ENCODE results near the gene HLA-DRA.

The HLA-DRA gene

DNA sequence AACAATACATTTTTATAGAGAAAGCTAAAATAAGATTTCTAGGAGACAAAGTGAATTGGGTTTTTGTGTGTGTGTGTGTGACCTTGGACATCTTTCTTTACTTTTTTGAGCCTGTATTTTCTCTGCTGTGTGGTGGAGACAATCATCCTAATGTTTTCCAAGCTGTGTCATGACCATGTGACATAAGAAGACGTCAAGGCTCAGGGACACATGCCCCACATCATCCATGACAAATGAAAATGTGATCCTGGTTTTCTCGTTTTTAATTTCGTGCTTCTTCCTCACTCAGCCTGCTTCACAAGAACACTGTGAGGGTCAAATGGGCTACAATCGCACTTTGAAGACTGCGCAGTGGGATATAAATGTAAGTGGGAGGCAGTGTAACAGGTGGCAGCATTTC, 28.8 kb upstream of the HLA-DRA start:
- H3K4me1 ChIP-seq (ENCODE audit: control insufficient read depth, insufficient read depth, low read length): peaks cover 12% of the 10 kb centered on the region
- no peaks in the 10 kb centered on the region for H3K9me3 ChIP-seq (ENCODE audit: control insufficient read depth, low read length)
- no peak overlapping the region for H3K27ac ChIP-seq (ENCODE audit: insufficient read depth, low read depth, low read length, poor library complexity, severe bottlenecking)
- H3K36me3 ChIP-seq (ENCODE audit: control insufficient read depth, insufficient read depth, low read length): no peaks in the 10 kb centered on the region
- 73 to 74% methylated on average over 5 of the region's 5 CpGs for WGBS, 2 experiments
- H3K4me3 ChIP-seq (ENCODE audit: insufficient read depth, low read depth, low read length): no peak overlapping the region
- H3K27me3 ChIP-seq (ENCODE audit: control insufficient read depth, insufficient read depth, low read length, poor library complexity, severe bottlenecking): peaks cover 27% of the 10 kb centered on the region

DNA sequence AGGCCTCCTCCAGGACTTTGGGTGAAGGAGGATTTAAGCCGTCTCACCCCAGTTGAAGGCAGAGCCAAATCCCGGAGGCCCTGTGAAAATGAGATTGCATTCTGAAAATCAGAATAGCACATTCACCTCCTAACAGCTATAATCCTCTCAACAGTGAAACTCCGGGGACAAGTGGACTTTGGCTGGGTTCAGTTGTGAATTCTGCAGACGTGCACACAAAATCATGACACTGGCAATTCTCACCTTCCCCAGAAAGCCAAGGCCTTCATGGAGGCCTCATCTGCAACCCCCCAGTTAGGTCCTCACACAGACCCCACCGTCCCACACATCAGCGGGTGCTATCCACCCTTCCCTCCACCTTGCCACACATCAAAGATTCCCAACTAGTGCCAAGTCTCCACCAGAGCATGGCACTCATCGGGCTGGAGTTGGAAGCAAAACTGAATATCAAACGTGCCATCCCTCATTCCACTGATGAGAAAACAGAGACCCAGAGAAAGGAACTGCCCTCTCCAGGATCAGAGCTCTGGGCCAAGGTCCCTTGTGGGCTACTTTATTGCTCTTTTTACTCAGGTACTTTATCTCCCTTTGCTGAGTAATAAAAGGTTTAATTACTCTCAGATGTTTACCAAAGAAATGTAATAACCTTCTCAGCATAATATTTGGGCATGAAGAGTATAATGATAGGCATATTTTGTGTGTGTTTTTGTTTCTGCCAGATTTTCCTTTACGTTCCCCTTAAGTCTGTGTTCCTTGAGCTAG, 27.9 kb upstream of the HLA-DRA start:
- 90 to 94% methylated on average over 9 of the region's 9 CpGs for WGBS, 2 experiments
- Histone ChIP-seq H3K27ac (ENCODE audit: insufficient read depth, low read depth, low read length, poor library complexity, severe bottlenecking) (no peak overlapping the region), H3K27me3 (ENCODE audit: control insufficient read depth, insufficient read depth, low read length, poor library complexity, severe bottlenecking) (peaks cover 27% of the 10 kb centered on the region)

DNA sequence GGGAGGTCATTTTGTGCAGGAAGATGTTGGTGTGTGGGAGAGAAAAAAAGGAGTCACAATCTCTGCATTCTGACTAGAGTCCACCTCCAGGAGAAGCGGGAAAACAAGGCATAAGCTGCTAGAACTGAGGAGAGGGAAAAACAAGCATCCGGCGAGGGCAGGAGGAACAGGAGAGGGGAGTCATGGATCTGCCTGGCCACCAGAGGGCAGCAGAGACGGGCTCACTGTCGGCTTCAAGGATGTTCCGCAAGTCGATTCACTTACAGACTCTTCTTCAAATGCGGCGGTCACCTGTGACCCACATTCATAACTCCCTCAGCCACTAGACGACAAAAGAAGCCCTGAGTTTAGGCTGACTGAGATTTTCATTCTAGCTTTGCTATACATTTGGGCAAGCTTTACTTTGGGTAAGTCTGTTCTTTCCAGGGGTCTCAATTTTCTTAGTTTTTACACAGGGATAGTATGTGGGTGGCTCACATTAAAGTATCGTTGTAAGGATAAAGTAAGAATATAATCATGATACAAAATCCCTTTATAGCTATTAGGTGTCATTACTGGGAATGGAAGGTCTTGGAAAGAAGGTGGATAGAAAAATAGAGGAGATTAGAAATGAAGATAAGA, 26.1 kb upstream of the HLA-DRA start:
- Histone ChIP-seq H3K4me1 (ENCODE audit: control insufficient read depth, insufficient read depth, low read length) (no peaks in the 10 kb centered on the region), H3K4me3 (ENCODE audit: insufficient read depth, low read depth, low read length) (no peak overlapping the region), H3K27me3 (ENCODE audit: control insufficient read depth, insufficient read depth, low read length, poor library complexity, severe bottlenecking) (peaks cover 27% of the 10 kb centered on the region), H3K9me3 (ENCODE audit: control insufficient read depth, low read length) (no peaks in the 10 kb centered on the region), H3K36me3 (ENCODE audit: control insufficient read depth, insufficient read depth, low read length) (no peaks in the 10 kb centered on the region), H3K27ac (ENCODE audit: insufficient read depth, low read depth, low read length, poor library complexity, severe bottlenecking) (no peak overlapping the region)
- 8 to 18% methylated on average over 10 to 11 of the region's 11 CpGs for whole genome bisulfite sequencing, 2 experiments

More for the DNA sequence above, 27.9 kb upstream of the HLA-DRA start:
- H3K9me3 ChIP-seq (ENCODE audit: control insufficient read depth, low read length): no peaks in the 10 kb centered on the region
- no peaks in the 10 kb centered on the region for H3K36me3 ChIP-seq (ENCODE audit: control insufficient read depth, insufficient read depth, low read length)
- peaks cover 10% of the 10 kb centered on the region for H3K4me1 ChIP-seq (ENCODE audit: control insufficient read depth, insufficient read depth, low read length)
- H3K4me3 ChIP-seq (ENCODE audit: insufficient read depth, low read depth, low read length): no peak overlapping the region

DNA sequence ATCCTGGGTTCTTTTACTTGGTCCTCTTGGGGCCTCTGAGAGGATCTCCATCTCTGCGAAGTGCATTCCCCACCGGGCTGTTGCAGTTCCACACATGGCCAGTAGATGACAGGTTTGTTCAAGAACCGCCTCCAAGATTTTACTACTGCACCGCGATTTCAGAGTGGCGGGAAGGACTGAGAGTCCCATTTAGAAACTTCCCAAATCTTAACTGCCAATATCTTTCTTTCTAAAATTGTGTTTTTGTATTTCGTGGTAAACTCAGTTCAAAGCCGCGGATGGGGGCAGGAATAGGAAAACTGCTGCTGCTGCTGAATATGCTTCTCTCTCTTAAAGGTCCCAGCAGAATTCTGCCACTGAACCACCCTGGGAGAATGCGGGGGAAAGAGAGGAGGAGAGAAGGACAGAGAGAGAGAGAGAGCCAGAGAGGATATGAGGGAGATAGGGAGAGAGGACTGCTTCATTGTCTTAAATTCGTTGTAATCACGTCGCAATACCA, 24.1 kb upstream of the HLA-DRA start:
- H3K4me3 ChIP-seq (ENCODE audit: insufficient read depth, low read depth, low read length): no peak overlapping the region
- H3K4me1 ChIP-seq (ENCODE audit: control insufficient read depth, insufficient read depth, low read length): no peaks in the 10 kb centered on the region
- peaks cover 27% of the 10 kb centered on the region for H3K27me3 ChIP-seq (ENCODE audit: control insufficient read depth, insufficient read depth, low read length, poor library complexity, severe bottlenecking)
- H3K9me3 ChIP-seq (ENCODE audit: control insufficient read depth, low read length): no peaks in the 10 kb centered on the region
- no peak overlapping the region for H3K27ac ChIP-seq (ENCODE audit: insufficient read depth, low read depth, low read length, poor library complexity, severe bottlenecking)
- 14 to 19% methylated on average over 12 to 13 of the region's 13 CpGs for WGBS, 2 experiments
- no peaks in the 10 kb centered on the region for H3K36me3 ChIP-seq (ENCODE audit: control insufficient read depth, insufficient read depth, low read length)

DNA sequence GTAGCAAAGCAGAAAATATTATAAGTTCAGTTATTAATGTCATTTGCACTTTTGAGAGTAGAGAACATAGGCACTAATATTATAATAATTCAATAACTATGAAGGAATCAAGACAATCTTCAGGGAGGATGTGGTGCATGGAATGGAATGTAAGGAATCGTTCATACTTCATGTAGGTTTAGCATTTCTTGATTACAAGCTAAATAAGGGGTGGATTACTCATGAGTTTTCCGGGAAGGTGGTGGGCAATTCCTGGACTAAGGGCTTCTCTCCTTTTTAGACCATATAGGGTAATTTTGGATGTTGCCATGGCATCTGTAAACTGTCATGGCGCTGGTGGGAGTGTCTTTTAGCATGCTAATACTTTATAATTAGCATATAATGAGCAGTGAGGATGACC, 23.7 kb upstream of the HLA-DRA start:
- 93 to 98% methylated on average over 3 of the region's 3 CpGs for WGBS, 2 experiments
- H3K4me3 ChIP-seq (ENCODE audit: insufficient read depth, low read depth, low read length): no peak overlapping the region
- no peaks in the 10 kb centered on the region for H3K4me1 ChIP-seq (ENCODE audit: control insufficient read depth, insufficient read depth, low read length)

DNA sequence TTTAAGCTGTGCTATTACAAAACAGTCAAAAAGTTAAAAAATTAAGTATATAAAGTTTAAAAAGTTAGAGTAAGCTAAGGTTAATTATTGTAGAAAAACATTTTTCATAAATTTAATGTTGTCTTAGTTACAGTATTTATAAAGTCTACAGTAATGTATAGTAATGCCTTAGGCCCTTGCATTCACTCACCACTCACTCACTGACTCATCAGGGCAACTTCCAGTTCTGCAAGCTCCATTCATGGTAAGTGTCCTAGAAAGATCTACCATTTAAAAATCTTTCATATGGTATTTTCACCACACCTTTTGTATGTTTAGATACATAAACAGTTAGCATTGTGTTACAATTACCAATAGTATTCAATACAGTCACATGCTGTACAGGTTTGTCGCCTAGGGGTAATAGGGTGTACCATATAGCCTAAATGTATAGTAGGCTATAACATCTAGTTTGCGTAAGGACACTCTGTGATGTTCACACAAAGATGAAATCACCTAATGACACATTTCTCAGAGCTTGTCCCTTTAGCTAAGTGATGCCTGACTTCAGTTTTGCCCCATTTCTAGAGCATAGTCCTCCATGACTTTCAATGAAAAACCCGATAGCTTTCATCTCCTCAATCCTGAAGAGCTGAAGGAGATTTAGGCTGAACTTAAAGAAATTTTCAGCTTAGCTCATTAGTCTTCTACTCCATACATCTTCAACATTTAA, 14.9 kb upstream of the HLA-DRA start:
- no peak overlapping the region for H3K27ac ChIP-seq (ENCODE audit: insufficient read depth, low read depth, low read length, poor library complexity, severe bottlenecking)
- no peaks in the 10 kb centered on the region for H3K36me3 ChIP-seq (ENCODE audit: control insufficient read depth, insufficient read depth, low read length)
- H3K9me3 ChIP-seq (ENCODE audit: control insufficient read depth, low read length): no peaks in the 10 kb centered on the region
- no peak overlapping the region for H3K4me3 ChIP-seq (ENCODE audit: insufficient read depth, low read depth, low read length)
- WGBS, 2 experiments: 90% methylated on average over 3 of the region's 3 CpGs
- no peaks in the 10 kb centered on the region for H3K4me1 ChIP-seq (ENCODE audit: control insufficient read depth, insufficient read depth, low read length)
- no peaks in the 10 kb centered on the region for H3K27me3 ChIP-seq (ENCODE audit: control insufficient read depth, insufficient read depth, low read length, poor library complexity, severe bottlenecking)

More for the DNA sequence above, 23.7 kb upstream of the HLA-DRA start:
- no peaks in the 10 kb centered on the region for H3K9me3 ChIP-seq (ENCODE audit: control insufficient read depth, low read length)
- H3K27ac ChIP-seq (ENCODE audit: insufficient read depth, low read depth, low read length, poor library complexity, severe bottlenecking): no peak overlapping the region
- peaks cover 27% of the 10 kb centered on the region for H3K27me3 ChIP-seq (ENCODE audit: control insufficient read depth, insufficient read depth, low read length, poor library complexity, severe bottlenecking)
- no peaks in the 10 kb centered on the region for H3K36me3 ChIP-seq (ENCODE audit: control insufficient read depth, insufficient read depth, low read length)

DNA sequence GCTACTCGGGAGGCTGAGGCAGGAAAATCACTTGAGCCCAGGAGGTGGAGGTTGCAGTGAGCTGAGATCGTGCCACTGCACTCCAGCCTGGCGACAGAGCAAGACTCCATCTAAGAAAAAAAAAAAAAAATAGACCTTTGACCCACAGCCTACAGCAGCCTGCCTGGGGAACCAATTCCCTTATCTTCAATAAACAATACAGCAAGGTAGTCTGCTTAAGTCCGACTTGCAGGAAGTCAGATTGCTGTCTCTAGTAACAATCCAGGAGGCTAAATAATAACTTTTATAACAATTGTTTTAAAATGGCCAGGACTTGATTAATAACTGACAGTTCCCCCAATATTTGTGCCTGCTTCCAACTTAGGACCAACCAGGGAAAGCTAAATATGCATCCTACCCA, 13.3 kb upstream of the HLA-DRA start:
- Histone ChIP-seq H3K9me3 (ENCODE audit: control insufficient read depth, low read length) (no peaks in the 10 kb centered on the region), H3K27ac (ENCODE audit: insufficient read depth, low read depth, low read length, poor library complexity, severe bottlenecking) (no peak overlapping the region), H3K36me3 (ENCODE audit: control insufficient read depth, insufficient read depth, low read length) (no peaks in the 10 kb centered on the region), H3K4me1 (ENCODE audit: control insufficient read depth, insufficient read depth, low read length) (no peaks in the 10 kb centered on the region), H3K4me3 (ENCODE audit: insufficient read depth, low read depth, low read length) (no peak overlapping the region), H3K27me3 (ENCODE audit: control insufficient read depth, insufficient read depth, low read length, poor library complexity, severe bottlenecking) (no peaks in the 10 kb centered on the region)
- WGBS, 2 experiments: 73 to 80% methylated on average over 4 of the region's 4 CpGs

DNA sequence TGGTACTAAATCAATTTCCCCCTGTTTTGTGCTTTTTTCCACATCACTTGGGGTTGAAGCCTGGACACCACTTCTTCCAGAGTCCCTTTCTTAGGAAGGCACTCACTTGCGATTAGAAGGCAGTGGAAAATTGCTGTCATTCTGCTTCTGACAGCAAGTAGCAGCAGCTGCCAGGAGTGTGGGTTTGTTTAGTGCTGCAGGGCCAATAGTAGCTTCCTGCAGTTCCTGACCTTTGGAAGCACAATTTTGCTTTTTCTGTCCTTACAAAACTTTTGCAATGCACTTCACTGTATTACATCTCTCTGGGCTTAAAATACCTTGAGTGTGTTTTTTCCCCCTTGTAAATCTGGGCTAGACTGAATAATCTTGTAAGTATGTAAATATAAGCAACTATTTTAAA, 12.5 kb upstream of the HLA-DRA start:
- H3K9me3 ChIP-seq (ENCODE audit: control insufficient read depth, low read length): no peaks in the 10 kb centered on the region
- no peak overlapping the region for H3K4me3 ChIP-seq (ENCODE audit: insufficient read depth, low read depth, low read length)
- H3K27me3 ChIP-seq (ENCODE audit: control insufficient read depth, insufficient read depth, low read length, poor library complexity, severe bottlenecking): no peaks in the 10 kb centered on the region
- no peak overlapping the region for H3K27ac ChIP-seq (ENCODE audit: insufficient read depth, low read depth, low read length, poor library complexity, severe bottlenecking)
- no peaks in the 10 kb centered on the region for H3K4me1 ChIP-seq (ENCODE audit: control insufficient read depth, insufficient read depth, low read length)
- H3K36me3 ChIP-seq (ENCODE audit: control insufficient read depth, insufficient read depth, low read length): no peaks in the 10 kb centered on the region
- 86% methylated on average over 1 of the region's 1 CpG for WGBS, 2 experiments

DNA sequence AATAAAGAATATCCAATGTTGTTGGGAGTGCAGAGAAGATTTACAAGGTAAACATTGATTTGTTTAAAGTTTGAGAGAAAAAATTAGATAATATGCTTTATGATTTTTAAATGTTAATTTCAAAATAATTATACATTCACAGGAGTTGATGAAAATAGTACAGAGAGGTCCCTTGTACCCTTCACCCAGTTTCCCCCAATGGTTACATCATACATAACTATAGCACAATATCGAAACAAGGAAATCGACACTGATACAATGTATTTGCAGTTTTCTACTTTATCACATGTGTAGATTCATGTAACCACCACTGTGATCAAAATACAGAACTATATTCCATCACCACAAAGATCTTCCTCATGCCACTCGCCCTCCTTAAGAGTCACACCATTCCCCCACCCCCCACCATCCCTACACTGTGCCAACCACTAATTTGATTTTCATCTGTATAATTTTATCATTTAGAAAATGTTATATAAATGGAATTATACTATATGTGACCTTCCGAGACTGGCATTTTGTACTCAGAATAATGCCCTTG, 11.7 kb upstream of the HLA-DRA start:
- H3K9me3 ChIP-seq (ENCODE audit: control insufficient read depth, low read length): no peaks in the 10 kb centered on the region
- no peak overlapping the region for H3K27ac ChIP-seq (ENCODE audit: insufficient read depth, low read depth, low read length, poor library complexity, severe bottlenecking)
- no peak overlapping the region for H3K4me3 ChIP-seq (ENCODE audit: insufficient read depth, low read depth, low read length)
- no peaks in the 10 kb centered on the region for H3K36me3 ChIP-seq (ENCODE audit: control insufficient read depth, insufficient read depth, low read length)
- no peaks in the 10 kb centered on the region for H3K4me1 ChIP-seq (ENCODE audit: control insufficient read depth, insufficient read depth, low read length)
- no peaks in the 10 kb centered on the region for H3K27me3 ChIP-seq (ENCODE audit: control insufficient read depth, insufficient read depth, low read length, poor library complexity, severe bottlenecking)
- 83 to 89% methylated on average over 3 to 4 of the region's 4 CpGs for WGBS, 2 experiments

DNA sequence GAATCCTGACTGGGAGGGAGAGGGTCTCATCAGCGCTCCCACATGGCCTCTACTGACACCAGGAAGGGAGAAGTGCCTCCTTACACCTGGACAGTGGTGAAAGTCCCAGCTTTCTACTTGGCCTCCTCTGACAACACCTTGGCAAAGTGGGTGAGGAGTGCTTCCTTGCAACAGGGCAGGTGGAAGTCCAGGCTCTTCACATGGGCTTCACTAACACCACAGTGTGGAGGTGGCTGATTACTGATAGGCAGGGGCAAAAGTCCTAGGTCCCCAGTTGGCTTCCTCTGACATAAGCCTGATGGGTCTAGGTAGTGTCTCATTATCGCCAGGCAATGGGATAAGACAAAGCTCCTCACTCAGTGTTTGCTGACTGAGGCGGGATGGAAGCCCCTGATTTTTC, 9.5 kb upstream of the HLA-DRA start:
- Histone ChIP-seq H3K4me3 (ENCODE audit: insufficient read depth, low read depth, low read length) (no peak overlapping the region), H3K27ac (ENCODE audit: insufficient read depth, low read depth, low read length, poor library complexity, severe bottlenecking) (no peak overlapping the region), H3K9me3 (ENCODE audit: control insufficient read depth, low read length) (no peaks in the 10 kb centered on the region), H3K36me3 (ENCODE audit: control insufficient read depth, insufficient read depth, low read length) (no peaks in the 10 kb centered on the region), H3K4me1 (ENCODE audit: control insufficient read depth, insufficient read depth, low read length) (no peaks in the 10 kb centered on the region), H3K27me3 (ENCODE audit: control insufficient read depth, insufficient read depth, low read length, poor library complexity, severe bottlenecking) (no peaks in the 10 kb centered on the region)
- WGBS, 2 experiments: 73 to 77% methylated on average over 3 of the region's 3 CpGs

Measured in ectodermal cell (in vitro differentiated cells).